Measurements from ENCODE around the gene PGLYRP1. TPM values are rescaled to one million over a fixed set of nuclear protein-coding genes. Genes with fewer than 3 reads are reported as not detected.
A peak's percentile ranks its signal among the peaks of the same experiment; 100 is the strongest.

The PGLYRP1 gene
- polyA plus RNA-seq, 1 experiment, result not detected

DNA sequence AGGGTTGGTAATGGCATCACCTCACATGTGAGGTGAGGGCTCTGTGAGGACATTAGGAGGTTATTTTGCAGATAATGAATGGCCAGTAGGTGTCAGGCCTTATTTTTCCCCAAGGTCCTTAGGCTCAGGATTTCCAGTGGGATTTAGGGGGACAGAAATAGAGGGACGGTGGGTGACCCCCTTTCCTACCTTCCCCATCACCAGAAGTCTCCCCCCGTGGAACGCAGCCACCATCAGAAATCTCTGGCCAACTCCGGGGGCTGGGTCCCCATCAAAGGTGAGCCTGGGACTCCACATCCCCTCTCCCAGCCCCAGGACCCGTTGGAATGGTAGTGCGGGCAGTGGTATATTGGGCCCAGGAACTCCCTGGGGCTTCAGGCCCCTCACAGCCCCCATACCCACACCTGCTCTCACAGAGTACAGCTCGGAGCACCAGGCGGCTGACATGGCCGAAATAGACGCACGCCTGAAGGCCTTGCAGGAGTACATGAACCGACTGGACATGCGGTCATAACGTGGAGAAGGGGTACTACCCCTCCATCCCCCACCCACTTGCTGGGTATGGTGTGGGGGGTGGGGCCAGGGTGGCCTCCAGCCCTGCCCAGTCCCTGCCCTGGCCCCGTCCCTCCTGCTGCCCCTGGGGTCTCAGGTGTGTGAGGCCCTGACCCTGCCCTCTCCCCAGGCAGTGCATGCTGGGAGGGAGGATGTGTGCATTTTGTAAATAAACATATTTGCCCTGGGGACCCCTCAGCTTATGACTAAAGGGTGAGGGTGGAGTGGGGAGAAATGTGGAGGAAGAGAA, 4.8 kb downstream of the PGLYRP1 start:
- ChIA-PET POLR2A (no interaction called here), CTCF (interaction anchor here (1.0 to 4.8 kb wide), 6 partner anchors 10 to 247 kb away, joined by 3 to 52 read pairs (median 4); no protein-coding TSS in a partner anchor)
- no peaks in the 10 kb centered on the region; the same call in 1 of the 2 replicates for H3K9me3 ChIP-seq (ENCODE audit: control insufficient read depth, insufficient read depth, low read length)
- no peak overlapping the region for H3K4me3 ChIP-seq (ENCODE audit: low read depth, low read length)
- TF ChIP-seq CTCF (IDR thresholded peaks at IDR 0.05; ENCODE audit: low read depth, low read length), result no peak
- H3K27me3 ChIP-seq (ENCODE audit: control insufficient read depth, insufficient read depth, low read length), result peaks cover 31% of the 10 kb centered on the region
- H3K27ac ChIP-seq (ENCODE audit: low read depth, low read length), result no peak overlapping the region
- no peak for DNase-seq (ENCODE audit: low read depth, low spot score)

GRCh38 chr19:46017095-46017429, 5.8 kb downstream of the PGLYRP1 start:
- POLR2A ChIA-PET, result interaction anchor here (1.0 kb wide), 1 partner anchor 22 kb away, joined by 3 read pairs; the partner anchor contains the start of gene CCDC61
- CTCF ChIA-PET, result interaction anchor here (0.6 to 4.8 kb wide), 16 partner anchors 8 to 248 kb away, joined by 3 to 52 read pairs (median 3); no protein-coding TSS in a partner anchor
- peaks cover 21% of the 10 kb centered on the region for H3K27me3 ChIP-seq (ENCODE audit: control insufficient read depth, insufficient read depth, low read length)

DNA sequence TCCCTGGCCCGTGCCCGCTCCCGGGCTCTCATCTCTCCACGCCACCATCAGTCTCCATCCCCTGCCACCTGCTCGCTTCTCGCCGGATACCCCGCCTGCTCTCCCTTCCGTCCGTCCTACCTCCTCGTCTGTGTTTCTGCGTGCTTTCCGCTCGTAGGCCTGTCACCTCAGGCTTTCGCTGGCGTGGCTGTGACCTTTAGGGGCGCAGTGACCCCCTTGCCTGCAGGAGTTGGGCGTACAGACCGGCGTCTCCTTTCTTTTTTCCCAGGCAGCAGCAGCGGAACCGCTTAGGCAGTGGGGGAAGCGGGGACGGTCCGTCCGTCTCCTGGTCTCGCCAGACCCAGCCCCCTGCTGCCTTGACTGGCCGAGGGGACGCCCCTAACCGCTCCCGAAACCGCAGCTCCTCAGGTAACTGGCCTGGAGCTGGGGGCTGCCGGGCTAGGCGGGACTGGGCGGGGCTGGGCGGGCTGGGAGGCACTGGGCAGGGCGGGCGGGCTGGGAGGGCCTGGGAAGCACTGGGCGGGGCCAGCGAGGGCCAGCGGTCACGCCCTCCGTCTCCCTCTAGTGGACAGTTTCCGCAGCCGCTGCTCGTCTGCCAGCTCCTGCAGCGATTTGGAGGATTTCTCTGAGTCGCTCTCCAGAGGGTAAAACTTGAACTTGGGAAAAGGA, 6.3 kb downstream of the PGLYRP1 start:
- H3K4me3 ChIP-seq (ENCODE audit: low read depth, low read length), result peak overlapping the region; percentile 59
- no peak overlapping the region for H3K27ac ChIP-seq (ENCODE audit: low read depth, low read length)
- POLR2A ChIA-PET, result interaction anchor here (1.0 kb wide), 1 partner anchor 21 kb away, joined by 3 read pairs; the partner anchor contains the start of gene CCDC61
- DNase-seq (ENCODE audit: low read depth, low spot score), result peak; percentile 20
- TF ChIP-seq CTCF (IDR thresholded peaks at IDR 0.05; ENCODE audit: low read depth, low read length), result peak; percentile 79
- no peaks in the 10 kb centered on the region; the same call in 1 of the 2 replicates for H3K9me3 ChIP-seq (ENCODE audit: control insufficient read depth, insufficient read depth, low read length)
- peaks cover 18% of the 10 kb centered on the region for H3K27me3 ChIP-seq (ENCODE audit: control insufficient read depth, insufficient read depth, low read length)
- CTCF ChIA-PET, result interaction anchor here (0.6 to 4.8 kb wide), 16 partner anchors 9 to 248 kb away, joined by 3 to 52 read pairs (median 3); no protein-coding TSS in a partner anchor

More at GRCh38 chr19:46017095-46017429, 5.8 kb downstream of the PGLYRP1 start:
- Histone ChIP-seq H3K4me3 (ENCODE audit: low read depth, low read length) (no peak overlapping the region), H3K27ac (ENCODE audit: low read depth, low read length) (no peak overlapping the region), H3K9me3 (ENCODE audit: control insufficient read depth, insufficient read depth, low read length) (no peaks in the 10 kb centered on the region; the same call in 1 of the 2 replicates)
- DNase-seq (ENCODE audit: low read depth, low spot score), result no peak
- TF ChIP-seq CTCF (IDR thresholded peaks at IDR 0.05; ENCODE audit: low read depth, low read length), result no peak

GRCh38 chr19:46015687-46016425, 7.0 kb downstream of the PGLYRP1 start:
- Histone ChIP-seq H3K27ac (ENCODE audit: low read depth, low read length) (no peak overlapping the region), H3K4me3 (ENCODE audit: low read depth, low read length) (peak overlapping the region; percentile 59), H3K9me3 (ENCODE audit: control insufficient read depth, insufficient read depth, low read length) (no peaks in the 10 kb centered on the region; the same call in 1 of the 2 replicates), H3K27me3 (ENCODE audit: control insufficient read depth, insufficient read depth, low read length) (peaks cover 18% of the 10 kb centered on the region)
- TF ChIP-seq CTCF (IDR thresholded peaks at IDR 0.05; ENCODE audit: low read depth, low read length), result no peak
- no peak for DNase-seq (ENCODE audit: low read depth, low spot score)
- ChIA-PET POLR2A (interaction anchor here (0.9 kb wide), 1 partner anchor 21 kb away, joined by 3 read pairs; the partner anchor contains the start of gene CCDC61), CTCF (interaction anchor here (1.0 to 4.8 kb wide), 7 partner anchors 10 to 66 kb away, joined by 3 to 52 read pairs (median 6); no protein-coding TSS in a partner anchor)
